Neural crest cell (in vitro differentiated cells): ENCODE results near the gene MUC13. TPM values are rescaled to one million over a fixed set of nuclear protein-coding genes. Genes with fewer than 3 reads are reported as not detected.
"Not testable (repeated sequence)": the region's sequence is repeated elsewhere in the genome, so short reads cannot be mapped to it uniquely, and the experiment has no call there.

Source experiments
- DNase-seq: peaks from one replicate; pipeline ENCODE4 v3.0.0; 2021; ENCODE audit warnings: low read depth, mixed read lengths, low spot score
- H3K27ac Mint-ChIP-seq: one replicate; pipeline ENCODE4 v1.8.0; 2021; ENCODE audit warnings: mild to moderate bottlenecking, mixed read lengths; ENCODE audit not compliant: unreplicated experiment
- H3K27me3 Mint-ChIP-seq: 2 replicates; pipeline ENCODE4 v1.8.0; 2021; ENCODE audit warnings: low read depth, mild to moderate bottlenecking, mixed read lengths
- H3K36me3 Mint-ChIP-seq: 2 replicates; pipeline ENCODE4 v1.8.0; 2021; ENCODE audit warnings: low read depth, mild to moderate bottlenecking, mixed read lengths
- H3K4me1 Mint-ChIP-seq: 2 replicates; pipeline ENCODE4 v1.8.0; 2021; ENCODE audit warnings: mixed read lengths
- H3K4me3 Mint-ChIP-seq: one replicate; pipeline ENCODE4 v1.8.0; 2021; ENCODE audit warnings: mild to moderate bottlenecking, mixed read lengths
- H3K9me3 Mint-ChIP-seq: 2 replicates; pipeline ENCODE4 v1.8.0; 2021; ENCODE audit warnings: mixed read lengths
- total RNA-seq: library from RNA; stranded (reverse); gene quantifications from 2 replicates; pipeline ENCODE4 v1.2.1, GENCODE V29; 2021
- TF ChIP-seq, protein P1 (sequence below): fragments of 200-600 bp; sonication (generic); conservative IDR thresholded peaks from 2 replicates; pipeline ENCODE4 v1.5.0; 2021; ENCODE audit warnings: antibody characterized with exemption, mild to moderate bottlenecking

The MUC13 gene
- total RNA-seq, 1 donor from 2014 or later = not detected

DNA sequence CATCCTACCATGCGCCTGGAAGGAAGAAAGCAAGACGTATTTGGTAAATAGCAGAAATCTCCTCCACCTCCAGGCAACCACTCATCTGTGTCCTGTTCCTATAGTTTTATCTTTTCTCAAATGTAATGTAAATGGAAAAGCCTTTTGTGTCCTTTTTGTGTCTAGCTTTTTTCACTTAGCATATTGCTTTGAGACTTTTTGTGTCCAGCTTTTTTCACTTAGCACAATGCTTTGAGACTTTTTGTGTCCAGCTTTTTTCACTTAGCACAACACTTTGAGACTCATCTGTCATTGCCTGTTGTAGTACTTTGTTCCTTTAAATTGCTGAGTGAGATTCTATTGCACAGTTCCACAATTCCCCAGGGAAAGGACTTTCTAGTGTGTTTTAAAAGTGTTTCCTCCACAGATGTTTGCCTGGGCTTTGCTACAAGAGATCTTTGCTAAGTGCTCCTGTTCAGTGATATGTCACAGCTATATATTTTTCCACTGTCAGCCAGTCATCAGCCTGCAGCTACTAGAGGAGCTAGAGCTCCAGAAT is 27.9 kb upstream of the MUC13 start:
- H3K4me1 Mint-ChIP-seq = peaks cover 10% of the 10 kb centered on the region
- no peak overlapping the region for H3K4me3 Mint-ChIP-seq

DNA sequence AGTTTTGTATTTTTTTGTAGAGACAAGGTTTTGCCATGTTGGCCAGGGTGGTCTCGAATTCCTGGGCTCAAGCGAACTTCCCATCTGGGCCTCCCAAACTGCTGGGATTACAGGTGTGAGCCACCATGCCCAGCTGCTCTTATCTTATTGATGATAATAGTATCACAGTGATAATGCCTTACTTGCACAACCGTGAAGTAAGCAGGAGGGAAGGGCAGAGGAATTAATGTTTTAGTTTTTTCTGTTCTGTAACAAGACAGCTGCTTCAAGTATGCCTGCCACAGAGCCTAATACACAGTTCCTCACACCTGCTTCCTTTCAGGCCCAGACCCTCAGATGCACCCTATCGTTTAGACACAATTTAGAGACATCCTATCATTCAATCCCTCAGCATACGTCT is 26.1 kb upstream of the MUC13 start:
- peaks cover 2% of the 10 kb centered on the region for H3K9me3 Mint-ChIP-seq
- peaks cover 16% of the 10 kb centered on the region for H3K27me3 Mint-ChIP-seq
- DNase-seq = no peak
- H3K27ac Mint-ChIP-seq = no peak overlapping the region
- no peak overlapping the region for H3K4me3 Mint-ChIP-seq
- TF ChIP-seq, protein P1, sequence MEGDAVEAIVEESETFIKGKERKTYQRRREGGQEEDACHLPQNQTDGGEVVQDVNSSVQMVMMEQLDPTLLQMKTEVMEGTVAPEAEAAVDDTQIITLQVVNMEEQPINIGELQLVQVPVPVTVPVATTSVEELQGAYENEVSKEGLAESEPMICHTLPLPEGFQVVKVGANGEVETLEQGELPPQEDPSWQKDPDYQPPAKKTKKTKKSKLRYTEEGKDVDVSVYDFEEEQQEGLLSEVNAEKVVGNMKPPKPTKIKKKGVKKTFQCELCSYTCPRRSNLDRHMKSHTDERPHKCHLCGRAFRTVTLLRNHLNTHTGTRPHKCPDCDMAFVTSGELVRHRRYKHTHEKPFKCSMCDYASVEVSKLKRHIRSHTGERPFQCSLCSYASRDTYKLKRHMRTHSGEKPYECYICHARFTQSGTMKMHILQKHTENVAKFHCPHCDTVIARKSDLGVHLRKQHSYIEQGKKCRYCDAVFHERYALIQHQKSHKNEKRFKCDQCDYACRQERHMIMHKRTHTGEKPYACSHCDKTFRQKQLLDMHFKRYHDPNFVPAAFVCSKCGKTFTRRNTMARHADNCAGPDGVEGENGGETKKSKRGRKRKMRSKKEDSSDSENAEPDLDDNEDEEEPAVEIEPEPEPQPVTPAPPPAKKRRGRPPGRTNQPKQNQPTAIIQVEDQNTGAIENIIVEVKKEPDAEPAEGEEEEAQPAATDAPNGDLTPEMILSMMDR = no peak
- no peaks in the 10 kb centered on the region for H3K36me3 Mint-ChIP-seq
- H3K4me1 Mint-ChIP-seq = peaks cover 10% of the 10 kb centered on the region

More for the DNA sequence above, 27.9 kb upstream of the MUC13 start:
- no peaks in the 10 kb centered on the region for H3K9me3 Mint-ChIP-seq
- peaks cover 21% of the 10 kb centered on the region for H3K27me3 Mint-ChIP-seq
- H3K36me3 Mint-ChIP-seq = no peaks in the 10 kb centered on the region
- no peak for DNase-seq
- TF ChIP-seq, protein P1 = no peak
- H3K27ac Mint-ChIP-seq = no peak overlapping the region

- Mint-ChIP-seq H3K4me3 (no peak overlapping the region), H3K27me3 (peaks cover 15% of the 10 kb centered on the region), H3K4me1 (peaks cover 10% of the 10 kb centered on the region), H3K36me3 (no peaks in the 10 kb centered on the region), H3K27ac (no peak overlapping the region), H3K9me3 (peaks cover 7% of the 10 kb centered on the region)
- TF ChIP-seq, protein P1 = no peak
- DNase-seq = no peak
These were observed 25.6 kb upstream of the MUC13 start for GRCh38 chr3:124960105-124960504.

- peaks cover 12% of the 10 kb centered on the region for H3K9me3 Mint-ChIP-seq
- not testable (repeated sequence) for H3K36me3 Mint-ChIP-seq, H3K4me3 Mint-ChIP-seq, H3K4me1 Mint-ChIP-seq, DNase-seq, H3K27ac Mint-ChIP-seq
- peaks cover 12% of the 10 kb centered on the region for H3K27me3 Mint-ChIP-seq
These were observed 23.4 kb upstream of the MUC13 start for GRCh38 chr3:124957951-124958350.

DNA sequence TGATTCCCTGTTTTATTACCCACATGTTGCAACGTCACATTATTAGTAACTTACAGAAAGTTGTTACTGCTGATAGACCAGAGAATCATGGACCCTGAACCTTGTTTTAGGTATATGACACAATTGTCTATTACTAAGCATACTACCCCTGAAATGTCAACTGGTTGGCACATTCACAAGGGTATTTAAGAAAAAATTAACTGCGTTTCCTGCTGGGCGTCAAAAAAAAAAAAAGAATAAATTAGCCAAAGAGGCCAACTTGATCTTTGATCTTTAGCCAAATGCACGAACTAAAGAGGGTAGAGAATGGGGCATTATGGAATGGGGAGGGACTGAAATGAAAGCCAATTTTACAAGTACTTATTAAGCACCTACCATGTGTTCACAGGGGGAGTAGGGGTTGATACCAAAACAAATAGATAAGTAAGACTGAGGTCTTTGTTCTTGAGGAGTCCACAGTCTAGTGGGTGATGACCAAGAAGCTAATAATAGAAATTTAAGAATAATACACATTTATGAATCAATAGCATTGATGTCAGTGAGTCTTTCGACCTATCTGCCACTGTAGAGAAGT is 17.8 kb upstream of the MUC13 start:
- Mint-ChIP-seq H3K4me1 (peaks cover 16% of the 10 kb centered on the region), H3K9me3 (peaks cover 12% of the 10 kb centered on the region), H3K36me3 (no peaks in the 10 kb centered on the region), H3K4me3 (no peak overlapping the region), H3K27me3 (no peaks in the 10 kb centered on the region), H3K27ac (no peak overlapping the region)
- TF ChIP-seq, protein P1 = no peak
- DNase-seq = no peak

- TF ChIP-seq, protein P1 = no peak
- Mint-ChIP-seq H3K4me3 (no peak overlapping the region), H3K4me1 (peaks cover 16% of the 10 kb centered on the region), H3K9me3 (peaks cover 9% of the 10 kb centered on the region), H3K36me3 (no peaks in the 10 kb centered on the region), H3K27ac (no peak overlapping the region), H3K27me3 (no peaks in the 10 kb centered on the region)
- no peak for DNase-seq
These were observed 17.1 kb upstream of the MUC13 start for GRCh38 chr3:124951511-124952281.
